ENCODE results near the gene PSD2. TPM values are rescaled to one million over a fixed set of nuclear protein-coding genes. Genes with fewer than 3 reads are reported as not detected.

PSD2 gene
- total RNA-seq, 2 donors from 2014 or later = not detected

DNA sequence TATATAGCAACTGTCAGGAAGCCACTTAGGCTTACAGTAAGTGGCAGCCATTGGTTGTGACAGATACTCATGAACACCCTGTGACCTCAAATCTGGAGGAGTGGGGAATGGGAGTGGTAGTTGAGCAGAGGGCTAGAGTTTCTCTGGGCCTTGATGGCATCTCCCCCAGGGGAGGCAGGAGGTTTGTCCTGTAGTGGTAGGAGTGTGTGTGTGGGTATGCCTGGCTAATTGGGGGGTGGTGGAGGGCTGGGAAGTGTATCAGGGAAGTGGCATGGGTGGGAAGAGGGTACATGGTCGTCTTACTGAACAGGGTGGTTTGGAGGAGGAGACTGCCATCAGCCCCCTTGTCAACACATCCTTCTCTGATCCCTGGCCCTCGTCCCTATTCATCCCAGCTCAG is 71.5 kb downstream of the PSD2 start:
- H3K27ac Mint-ChIP-seq = no peak overlapping the region
- ATAC-seq (replicated peaks) = no peak

DNA sequence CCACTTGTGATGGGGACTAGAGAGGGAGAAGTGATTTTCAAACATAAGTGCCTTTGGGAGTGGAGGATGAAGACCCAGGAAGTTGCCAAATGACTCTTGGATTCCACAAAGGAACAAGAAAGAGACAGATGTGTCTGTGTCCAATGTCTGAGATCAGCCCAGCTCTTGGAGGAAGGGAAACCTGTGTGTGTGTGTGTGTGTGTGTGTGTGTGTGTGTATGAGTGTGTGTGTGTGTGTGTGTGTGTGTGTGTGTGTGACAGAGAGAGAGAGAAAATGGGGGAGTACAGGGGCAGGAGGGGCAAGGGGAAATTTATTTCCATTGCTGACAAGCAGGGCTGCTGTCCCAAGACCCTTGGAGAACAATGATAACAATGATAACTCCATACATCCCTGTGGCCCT is 72.0 kb downstream of the PSD2 start:
- Mint-ChIP-seq H3K4me3 (no peak overlapping the region), H3K27me3 (peaks cover 16% of the 10 kb centered on the region), H3K9me3 (no peaks in the 10 kb centered on the region), H3K4me1 (no peaks in the 10 kb centered on the region), H3K36me3 (ENCODE audit: low read depth) (no peaks in the 10 kb centered on the region), H3K27ac (no peak overlapping the region)
- no peak for ATAC-seq (replicated peaks)

More for the DNA sequence above, 71.5 kb downstream of the PSD2 start:
- Mint-ChIP-seq H3K4me1 (no peaks in the 10 kb centered on the region), H3K36me3 (ENCODE audit: low read depth) (no peaks in the 10 kb centered on the region), H3K9me3 (no peaks in the 10 kb centered on the region), H3K27me3 (peaks cover 16% of the 10 kb centered on the region), H3K4me3 (no peak overlapping the region)

DNA sequence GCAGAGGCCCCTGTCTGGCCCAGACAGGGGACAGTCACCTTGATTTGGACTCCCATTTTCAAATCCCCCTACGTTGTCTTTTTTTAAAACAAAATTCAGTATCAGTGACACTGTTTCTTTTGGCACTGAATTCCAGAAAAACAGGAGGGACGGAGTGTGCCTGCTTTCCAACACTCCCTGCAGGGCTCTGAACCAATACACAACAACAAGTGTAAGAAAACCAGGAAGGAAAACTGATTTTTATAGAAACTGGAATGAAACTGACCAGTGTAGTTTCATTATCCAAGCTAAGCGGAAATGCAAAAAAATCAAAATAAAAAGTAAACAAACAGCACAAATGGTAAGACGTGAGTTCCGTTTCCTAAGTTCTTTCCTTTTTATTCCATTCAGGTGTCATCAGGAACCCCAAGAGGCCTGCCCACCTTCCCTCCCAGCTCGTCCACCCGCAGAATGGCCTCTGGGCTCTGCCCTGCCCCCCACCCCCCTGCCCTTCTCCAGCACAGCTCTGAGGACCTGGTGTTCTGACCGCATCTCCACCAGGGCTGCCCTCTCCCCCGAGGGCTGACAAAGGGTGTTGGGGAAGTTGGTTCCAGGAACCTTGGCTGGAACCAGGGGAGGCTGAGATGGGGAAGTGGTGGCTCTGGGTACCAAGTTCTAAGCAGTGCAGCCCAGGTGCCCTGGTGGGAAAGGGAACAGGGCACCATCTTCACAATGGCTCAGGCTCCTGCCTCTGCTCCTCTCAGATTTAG is 73.6 kb downstream of the PSD2 start:
- no peak overlapping the region for H3K27ac Mint-ChIP-seq
- H3K4me1 Mint-ChIP-seq = no peaks in the 10 kb centered on the region
- ATAC-seq (replicated peaks) = no peak
- H3K4me3 Mint-ChIP-seq = no peak overlapping the region
- H3K27me3 Mint-ChIP-seq = peaks cover 20% of the 10 kb centered on the region
- H3K36me3 Mint-ChIP-seq (ENCODE audit: low read depth) = no peaks in the 10 kb centered on the region
- no peaks in the 10 kb centered on the region for H3K9me3 Mint-ChIP-seq

DNA sequence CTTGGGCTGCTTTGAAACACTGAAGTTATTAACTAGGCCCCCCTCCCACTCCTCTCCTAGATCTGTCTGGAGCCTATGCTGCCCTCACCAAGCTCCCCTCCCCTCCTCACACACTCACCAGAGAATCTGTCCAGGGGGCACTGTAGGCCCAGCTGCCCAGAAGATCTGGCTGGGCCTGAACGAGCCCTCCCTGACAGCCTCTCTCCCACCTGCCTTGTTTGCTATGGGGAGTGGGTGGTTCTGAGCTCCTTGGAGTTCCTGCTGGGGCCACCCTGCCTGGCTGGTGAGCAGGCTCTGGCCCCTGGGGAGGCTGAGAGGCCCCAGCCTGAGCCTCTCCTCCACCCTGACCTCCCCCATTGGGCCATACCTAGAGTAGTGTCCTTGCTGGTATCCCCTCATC is 75.1 kb downstream of the PSD2 start:
- Mint-ChIP-seq H3K27me3 (peaks cover 22% of the 10 kb centered on the region), H3K4me1 (no peaks in the 10 kb centered on the region), H3K27ac (no peak overlapping the region), H3K9me3 (no peaks in the 10 kb centered on the region), H3K4me3 (no peak overlapping the region), H3K36me3 (ENCODE audit: low read depth) (no peaks in the 10 kb centered on the region)
- no peak for ATAC-seq (replicated peaks)

DNA sequence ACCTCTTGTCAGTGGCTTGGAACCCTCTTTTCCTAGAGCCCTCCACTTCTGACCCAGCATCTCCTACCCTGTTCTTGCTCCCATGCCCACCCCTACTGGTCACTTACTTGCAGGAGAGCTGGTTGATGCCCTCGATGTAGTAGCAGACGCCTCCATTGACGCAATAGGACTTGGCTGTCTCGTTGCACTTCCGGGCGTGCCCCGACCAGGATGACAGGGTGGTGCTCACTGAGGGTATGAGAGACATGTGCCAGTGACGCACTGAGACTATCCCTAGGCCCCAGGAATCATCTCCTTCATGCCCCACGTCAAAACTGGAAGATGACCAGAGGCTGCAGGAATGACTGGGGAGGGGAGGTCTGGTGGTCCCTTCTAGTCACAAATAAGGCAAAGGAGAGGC is 76.0 kb downstream of the PSD2 start:
- Mint-ChIP-seq H3K4me3 (no peak overlapping the region), H3K27ac (no peak overlapping the region), H3K4me1 (no peaks in the 10 kb centered on the region), H3K9me3 (no peaks in the 10 kb centered on the region), H3K27me3 (peaks cover 17% of the 10 kb centered on the region), H3K36me3 (ENCODE audit: low read depth) (no peaks in the 10 kb centered on the region)
- ATAC-seq (replicated peaks) = no peak

DNA sequence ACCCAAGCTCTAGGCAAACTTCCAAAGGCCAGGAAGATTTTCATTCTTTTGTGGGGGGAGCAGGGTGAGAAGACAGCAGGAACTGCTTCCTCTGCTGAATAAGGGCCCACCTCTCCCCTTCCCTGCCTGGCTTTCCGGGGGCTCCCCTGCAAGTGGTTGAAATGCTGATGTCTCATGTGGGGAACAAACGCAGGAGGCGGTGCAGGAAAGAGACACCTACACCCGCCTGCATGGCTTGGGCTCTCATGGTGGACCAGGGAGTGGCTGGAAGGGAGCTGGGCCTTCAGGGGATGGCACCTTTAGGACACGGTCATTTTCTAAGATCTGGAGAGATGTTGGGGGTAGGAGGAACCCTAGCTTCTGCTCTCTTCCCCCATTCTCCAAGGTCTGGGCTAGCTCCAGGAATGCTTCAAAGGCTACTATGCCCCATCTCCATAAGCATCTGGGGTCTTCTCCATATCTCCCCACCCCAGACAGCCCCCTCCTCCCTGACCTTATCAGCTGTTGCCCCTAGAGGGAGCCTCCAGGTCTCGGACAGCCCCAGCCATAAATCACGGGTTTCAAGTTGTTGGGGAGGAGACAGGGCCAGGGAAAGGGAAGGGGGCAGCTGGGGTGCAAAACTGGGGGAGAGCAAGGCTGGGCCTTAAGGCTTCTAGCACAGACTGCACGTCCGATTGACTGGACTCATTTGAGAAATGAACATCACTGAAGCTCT is 76.6 kb downstream of the PSD2 start:
- Mint-ChIP-seq H3K4me3 (no peak overlapping the region), H3K9me3 (no peaks in the 10 kb centered on the region), H3K27ac (no peak overlapping the region), H3K36me3 (ENCODE audit: low read depth) (no peaks in the 10 kb centered on the region), H3K27me3 (peaks cover 13% of the 10 kb centered on the region), H3K4me1 (no peaks in the 10 kb centered on the region)
- no peak for ATAC-seq (replicated peaks)

DNA sequence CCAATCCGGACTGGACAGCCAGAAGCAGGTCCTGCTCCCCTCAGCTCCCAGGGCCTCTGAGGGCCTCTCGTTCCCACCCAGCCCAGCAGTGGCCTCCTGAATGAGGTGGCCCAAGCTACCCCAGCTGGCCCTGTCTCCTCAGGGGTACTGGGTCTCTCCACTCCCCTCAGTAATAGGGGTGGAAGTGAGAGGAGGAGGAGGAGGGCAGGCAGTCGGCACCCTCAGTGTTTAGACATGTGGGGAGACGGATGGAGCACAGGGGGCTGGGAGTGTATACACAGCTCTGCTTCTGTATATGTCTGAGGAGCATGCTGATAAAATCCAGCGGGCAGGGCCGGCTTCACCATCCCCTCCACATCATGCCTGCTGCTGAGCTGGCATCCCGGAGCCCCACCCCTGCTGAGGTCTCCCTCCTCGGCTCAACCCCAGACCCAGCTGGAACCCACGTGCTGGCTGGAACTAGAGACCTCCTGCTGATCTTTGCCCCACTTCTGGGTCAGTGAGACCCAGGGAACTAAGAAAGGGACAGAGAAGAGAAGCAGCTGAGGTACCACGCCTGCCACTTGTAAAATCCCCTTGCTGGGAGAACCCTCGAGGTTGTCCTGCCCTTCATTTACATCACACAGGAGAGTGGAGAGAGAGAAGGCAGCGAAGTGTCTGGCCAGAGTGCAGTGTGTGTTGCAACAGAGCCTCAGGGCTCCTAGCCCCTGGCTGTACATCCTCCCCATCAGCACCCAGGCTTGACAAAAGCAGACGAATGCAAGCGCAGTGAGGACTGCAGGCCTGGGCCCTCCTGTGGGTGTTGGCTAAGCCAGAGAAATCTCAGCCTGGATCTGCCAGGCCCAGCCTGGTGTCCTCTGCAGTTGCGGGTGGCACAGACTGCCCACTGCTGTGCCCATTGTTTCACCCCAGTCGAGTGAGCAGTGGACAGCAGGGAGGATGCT is 77.5 kb downstream of the PSD2 start:
- no peak for ATAC-seq (replicated peaks)
- no peaks in the 10 kb centered on the region for H3K4me1 Mint-ChIP-seq
- H3K27me3 Mint-ChIP-seq = peaks cover 13% of the 10 kb centered on the region
- H3K36me3 Mint-ChIP-seq (ENCODE audit: low read depth) = no peaks in the 10 kb centered on the region
- no peak overlapping the region for H3K4me3 Mint-ChIP-seq
- no peak overlapping the region for H3K27ac Mint-ChIP-seq
- no peaks in the 10 kb centered on the region for H3K9me3 Mint-ChIP-seq

DNA sequence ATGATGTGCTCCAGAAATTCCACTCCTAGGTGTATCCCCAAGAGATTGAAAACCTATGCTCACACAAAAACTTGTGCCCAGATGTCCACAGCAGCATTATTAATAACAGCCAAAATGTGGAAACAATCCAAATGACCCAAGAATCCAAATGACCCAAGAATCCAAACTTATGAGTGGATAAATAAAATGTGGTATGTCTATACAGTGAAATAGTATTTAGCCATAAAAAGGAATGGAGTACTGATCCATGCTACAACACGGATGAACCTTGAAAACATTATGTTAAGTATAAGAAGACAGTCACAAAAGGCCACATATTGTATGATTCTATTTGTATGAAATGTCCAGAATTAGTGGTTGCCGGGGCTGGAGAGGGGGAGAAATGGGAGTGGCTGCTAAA is 80.3 kb downstream of the PSD2 start:
- no peaks in the 10 kb centered on the region for H3K9me3 Mint-ChIP-seq
- no peak for ATAC-seq (replicated peaks)
- no peaks in the 10 kb centered on the region for H3K36me3 Mint-ChIP-seq (ENCODE audit: low read depth)
- H3K27ac Mint-ChIP-seq = no peak overlapping the region
- H3K4me3 Mint-ChIP-seq = no peak overlapping the region
- peaks cover 10% of the 10 kb centered on the region for H3K27me3 Mint-ChIP-seq
- H3K4me1 Mint-ChIP-seq = no peaks in the 10 kb centered on the region

DNA sequence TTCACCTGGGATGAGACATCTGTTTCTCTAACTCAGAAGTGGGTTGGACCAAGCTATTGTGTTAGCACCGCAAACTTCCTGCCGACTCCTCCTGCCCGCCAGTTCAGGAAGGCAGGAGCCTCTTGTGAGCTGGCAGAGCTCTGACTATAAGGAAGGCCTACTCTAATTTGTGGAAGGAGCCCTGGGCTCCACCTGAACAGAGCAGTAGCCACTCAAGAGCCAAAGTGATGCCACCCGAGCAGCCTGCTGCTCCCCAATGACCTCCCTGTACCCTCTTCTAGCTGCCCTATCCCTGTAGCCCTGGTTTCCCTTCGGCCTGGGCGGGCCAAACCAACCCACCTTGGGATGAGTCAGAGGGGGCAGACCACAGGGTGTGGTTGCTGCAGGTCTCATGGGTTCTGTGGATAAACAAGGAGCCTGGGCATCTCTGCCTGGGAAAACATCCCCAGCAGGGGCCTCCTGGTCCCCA is 81.6 kb downstream of the PSD2 start:
- H3K9me3 Mint-ChIP-seq = no peaks in the 10 kb centered on the region
- H3K36me3 Mint-ChIP-seq (ENCODE audit: low read depth) = no peaks in the 10 kb centered on the region
- no peak overlapping the region for H3K27ac Mint-ChIP-seq
- ATAC-seq (replicated peaks) = peak; percentile 40
- peaks cover 10% of the 10 kb centered on the region for H3K27me3 Mint-ChIP-seq
- H3K4me1 Mint-ChIP-seq = no peaks in the 10 kb centered on the region
- no peak overlapping the region for H3K4me3 Mint-ChIP-seq

DNA sequence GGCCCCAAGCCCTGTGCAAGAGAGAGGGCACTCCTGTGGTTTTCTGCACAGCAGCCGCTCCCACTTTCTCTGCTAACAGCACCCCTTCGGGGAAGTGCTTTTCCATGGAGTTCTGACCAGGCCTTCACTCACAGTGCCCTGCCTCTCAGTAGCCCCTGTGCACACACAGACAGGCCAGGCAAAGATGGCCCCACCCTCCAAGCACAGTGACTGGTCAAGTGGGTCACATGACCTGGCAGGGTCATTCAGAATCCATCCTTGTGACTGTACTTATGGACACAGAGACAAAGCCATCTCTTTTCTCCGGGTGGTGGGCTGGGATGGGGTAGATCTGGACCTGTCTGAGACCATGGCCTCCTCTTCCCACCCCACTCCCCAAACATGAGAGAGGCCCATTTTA is 82.5 kb downstream of the PSD2 start:
- Mint-ChIP-seq H3K4me3 (no peak overlapping the region), H3K4me1 (no peaks in the 10 kb centered on the region), H3K27me3 (peaks cover 10% of the 10 kb centered on the region), H3K9me3 (no peaks in the 10 kb centered on the region), H3K36me3 (ENCODE audit: low read depth) (no peaks in the 10 kb centered on the region), H3K27ac (no peak overlapping the region)
- ATAC-seq (replicated peaks) = no peak

DNA sequence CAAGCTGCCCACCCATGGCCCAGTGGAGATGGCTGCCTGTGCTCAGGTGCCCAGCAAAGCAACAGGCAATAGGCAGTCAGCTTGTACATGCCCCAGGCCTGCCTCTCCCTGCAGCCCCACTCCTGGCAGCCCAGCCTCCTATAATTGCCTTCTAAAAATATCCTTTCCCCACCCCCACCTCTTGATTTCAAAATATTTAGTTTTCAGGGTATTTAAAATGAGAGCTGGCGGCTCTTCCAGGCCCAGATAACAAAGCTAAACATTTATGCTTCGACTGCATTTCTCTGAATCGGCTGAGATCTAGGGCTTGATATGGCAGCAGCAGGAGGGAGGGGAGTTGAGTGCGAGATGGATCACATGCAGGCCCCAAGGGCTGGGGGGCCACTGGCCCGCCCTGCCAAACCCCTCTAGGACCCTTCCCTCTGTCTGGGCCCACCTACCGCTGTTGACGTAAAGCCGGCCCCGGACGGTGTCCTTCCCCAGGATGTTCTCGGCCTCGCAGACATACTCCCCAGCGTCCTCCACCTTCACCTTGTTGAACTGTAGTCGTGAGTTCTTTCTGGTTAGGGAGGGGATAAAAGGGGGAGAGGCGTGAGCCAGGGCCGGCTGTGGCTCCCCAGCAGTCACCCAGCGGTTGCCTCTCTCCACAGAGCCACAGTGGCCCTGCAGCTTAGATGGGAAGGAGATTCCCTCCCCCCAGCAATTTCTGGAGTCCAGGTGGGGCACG is 85.0 kb downstream of the PSD2 start:
- Mint-ChIP-seq H3K27ac (no peak overlapping the region), H3K36me3 (ENCODE audit: low read depth) (no peaks in the 10 kb centered on the region), H3K4me3 (no peak overlapping the region), H3K27me3 (peaks cover 7% of the 10 kb centered on the region), H3K9me3 (no peaks in the 10 kb centered on the region), H3K4me1 (no peaks in the 10 kb centered on the region)
- no peak for ATAC-seq (replicated peaks)

DNA sequence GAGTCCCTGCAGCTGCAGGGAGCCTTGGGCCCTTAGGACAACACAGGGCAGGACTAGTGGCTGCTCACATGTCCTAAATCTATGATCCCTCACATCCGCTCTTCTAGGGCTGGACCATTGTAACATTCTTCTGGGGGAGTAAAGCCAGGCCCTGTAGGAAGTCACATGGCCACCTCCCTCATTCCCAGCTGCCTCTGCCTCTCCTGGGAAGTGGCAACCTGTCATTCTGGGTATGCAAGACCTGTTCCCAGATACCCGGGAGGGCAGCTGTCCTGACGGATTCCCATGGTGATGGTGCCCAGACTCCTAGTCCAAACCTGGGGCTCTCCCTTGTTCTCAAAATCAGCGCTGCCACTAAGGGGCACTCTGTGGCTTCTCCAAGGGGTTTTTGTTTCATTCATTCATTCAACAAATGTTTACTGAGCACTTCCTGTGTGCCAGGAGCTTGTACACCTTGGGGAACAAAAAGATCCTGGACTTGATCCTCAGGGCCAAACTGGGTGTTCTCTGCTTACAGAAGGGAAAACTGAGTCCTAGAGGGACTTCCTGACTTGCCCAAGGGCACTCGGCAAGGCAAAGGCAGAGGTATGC is 85.6 kb downstream of the PSD2 start:
- ATAC-seq (replicated peaks) = no peak
- H3K4me3 Mint-ChIP-seq = no peak overlapping the region
- H3K9me3 Mint-ChIP-seq = no peaks in the 10 kb centered on the region
- no peaks in the 10 kb centered on the region for H3K36me3 Mint-ChIP-seq (ENCODE audit: low read depth)
- H3K27me3 Mint-ChIP-seq = peaks cover 7% of the 10 kb centered on the region
- H3K27ac Mint-ChIP-seq = no peak overlapping the region
- H3K4me1 Mint-ChIP-seq = no peaks in the 10 kb centered on the region

DNA sequence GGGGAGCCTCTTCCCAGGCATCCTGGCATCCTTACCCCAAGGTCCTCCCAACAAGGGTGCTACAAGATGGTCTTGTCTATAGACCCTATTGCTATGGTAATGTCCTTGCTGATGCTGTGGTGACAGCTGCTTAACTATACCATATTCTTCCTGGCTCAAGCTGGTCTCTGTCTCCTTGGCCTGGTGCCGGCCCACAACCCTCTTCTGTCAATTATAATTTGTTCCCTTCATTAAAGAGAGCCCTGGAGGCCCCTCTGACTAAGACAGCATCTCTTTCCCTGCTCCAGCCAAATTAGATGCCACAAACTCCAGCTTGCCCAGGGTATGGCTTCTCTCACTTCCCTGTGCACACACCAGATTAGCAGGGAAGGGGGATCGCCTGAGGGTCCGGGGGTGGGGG is 86.7 kb downstream of the PSD2 start:
- Mint-ChIP-seq H3K4me1 (no peaks in the 10 kb centered on the region), H3K36me3 (ENCODE audit: low read depth) (no peaks in the 10 kb centered on the region), H3K4me3 (no peak overlapping the region)

More for the DNA sequence above, 86.7 kb downstream of the PSD2 start:
- Mint-ChIP-seq H3K27ac (no peak overlapping the region), H3K9me3 (no peaks in the 10 kb centered on the region), H3K27me3 (peaks cover 7% of the 10 kb centered on the region)
- no peak for ATAC-seq (replicated peaks)

Measured in activated T-helper 17 cell treated with anti-CD3 and anti-CD28 coated beads, Interleukin-2, amount 50 U/mL, for 72 hours (primary cell).